Activated T-cell treated with anti-CD3 and anti-CD28 coated beads, Interleukin-2, amount 50 U/mL, for 1 hour (primary cell): ENCODE data around the gene TLR6.

Source experiments
- DNase-seq: peaks from one replicate; pipeline ENCODE4 v3.0.0-alpha.2; 2020

Gene TLR6, protein sequence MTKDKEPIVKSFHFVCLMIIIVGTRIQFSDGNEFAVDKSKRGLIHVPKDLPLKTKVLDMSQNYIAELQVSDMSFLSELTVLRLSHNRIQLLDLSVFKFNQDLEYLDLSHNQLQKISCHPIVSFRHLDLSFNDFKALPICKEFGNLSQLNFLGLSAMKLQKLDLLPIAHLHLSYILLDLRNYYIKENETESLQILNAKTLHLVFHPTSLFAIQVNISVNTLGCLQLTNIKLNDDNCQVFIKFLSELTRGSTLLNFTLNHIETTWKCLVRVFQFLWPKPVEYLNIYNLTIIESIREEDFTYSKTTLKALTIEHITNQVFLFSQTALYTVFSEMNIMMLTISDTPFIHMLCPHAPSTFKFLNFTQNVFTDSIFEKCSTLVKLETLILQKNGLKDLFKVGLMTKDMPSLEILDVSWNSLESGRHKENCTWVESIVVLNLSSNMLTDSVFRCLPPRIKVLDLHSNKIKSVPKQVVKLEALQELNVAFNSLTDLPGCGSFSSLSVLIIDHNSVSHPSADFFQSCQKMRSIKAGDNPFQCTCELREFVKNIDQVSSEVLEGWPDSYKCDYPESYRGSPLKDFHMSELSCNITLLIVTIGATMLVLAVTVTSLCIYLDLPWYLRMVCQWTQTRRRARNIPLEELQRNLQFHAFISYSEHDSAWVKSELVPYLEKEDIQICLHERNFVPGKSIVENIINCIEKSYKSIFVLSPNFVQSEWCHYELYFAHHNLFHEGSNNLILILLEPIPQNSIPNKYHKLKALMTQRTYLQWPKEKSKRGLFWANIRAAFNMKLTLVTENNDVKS

DNA sequence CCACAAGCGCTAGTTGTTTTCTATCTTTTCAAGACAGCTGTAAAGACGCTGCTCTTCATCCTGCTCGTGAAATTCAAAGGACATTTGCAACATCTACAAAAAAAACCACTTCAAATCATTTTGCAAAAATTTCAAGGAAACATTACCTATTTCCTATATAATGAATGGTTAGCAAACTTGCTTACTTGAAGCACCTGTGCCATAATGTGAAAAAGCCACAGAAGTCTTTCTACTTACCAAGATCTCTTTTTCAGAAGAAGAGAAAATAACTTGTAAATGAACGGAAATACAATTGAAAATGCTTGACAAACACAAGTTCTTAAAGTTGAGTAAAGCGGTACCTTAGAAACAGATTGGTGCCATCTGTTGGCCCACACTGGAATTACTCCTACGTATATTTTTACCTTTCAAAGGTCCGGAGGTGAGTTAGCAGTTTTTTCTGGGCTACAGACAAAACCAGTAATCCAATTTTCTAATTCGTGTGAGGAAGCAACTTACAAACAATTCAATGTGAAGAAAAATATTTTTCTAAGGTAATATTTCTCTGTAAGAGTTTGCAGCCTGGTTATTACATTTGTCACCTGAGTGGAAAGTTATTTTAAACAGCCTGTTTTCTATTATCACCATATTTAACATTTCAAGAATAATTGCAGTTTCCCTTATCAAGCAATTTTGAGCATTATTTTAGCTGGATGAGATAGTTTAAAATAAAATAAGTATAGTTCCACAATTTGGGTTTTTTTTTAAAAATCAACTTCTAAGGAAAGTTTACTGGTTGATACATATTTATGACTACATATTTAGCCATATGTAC lies at the start of gene TLR6:
TLR6 (minus strand) TSS at position 294 of the 814 bp plus-strand sequence. CDS start 27,344 bp downstream, outside the sequence.
- no peak for DNase-seq

GRCh38 chr4:38905652-38906385 lies 49.2 kb upstream of the TLR6 start:
- no peak for DNase-seq

DNA sequence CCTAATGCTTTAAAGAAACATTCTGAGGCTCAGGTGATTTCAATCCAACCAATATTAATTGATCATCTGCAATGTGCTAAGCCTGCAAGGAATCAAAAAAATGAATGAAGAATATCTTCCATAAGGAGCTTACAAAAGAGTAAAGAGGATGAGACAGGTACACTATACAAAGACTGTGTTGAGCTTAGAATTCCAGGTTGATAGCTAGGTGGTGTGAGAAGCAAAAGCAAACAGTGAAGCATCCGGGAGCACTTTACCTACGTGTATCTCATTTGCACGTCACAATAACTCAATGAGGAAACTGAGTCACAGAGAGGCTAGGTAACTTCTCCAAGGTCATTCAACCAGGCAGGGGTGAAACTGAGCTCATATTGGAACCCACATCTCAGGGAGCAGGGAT lies 48.1 kb upstream of the TLR6 start:
- no peak for DNase-seq

DNA sequence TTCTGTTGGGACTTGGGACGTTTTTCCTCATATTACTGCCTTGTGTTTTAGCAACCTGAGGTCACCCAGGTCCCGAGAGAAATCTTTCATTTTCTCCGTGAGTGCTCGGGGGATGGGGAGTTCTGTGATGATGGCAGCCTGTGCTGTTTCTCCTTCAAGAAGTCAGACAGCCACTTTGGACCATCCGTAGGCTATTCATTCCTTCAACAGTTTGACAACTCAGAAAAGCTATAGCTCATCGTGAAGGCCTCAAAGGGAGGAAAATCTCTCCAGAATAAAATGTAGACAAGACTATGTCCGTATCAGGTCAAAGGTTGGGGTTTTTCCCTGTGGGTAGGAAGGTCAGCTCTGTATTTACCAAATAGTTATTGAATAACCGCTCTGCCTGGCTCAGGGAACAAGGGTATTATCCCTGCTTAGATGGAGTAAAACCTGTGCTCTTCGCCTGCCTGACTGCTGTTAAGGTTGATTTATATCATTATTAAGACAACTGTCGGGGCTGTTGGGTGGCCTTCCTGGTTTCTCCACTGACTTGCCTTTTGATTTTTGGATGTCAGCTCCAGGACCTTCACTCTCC lies 47.6 kb upstream of the TLR6 start:
- DNase-seq: no peak

DNA sequence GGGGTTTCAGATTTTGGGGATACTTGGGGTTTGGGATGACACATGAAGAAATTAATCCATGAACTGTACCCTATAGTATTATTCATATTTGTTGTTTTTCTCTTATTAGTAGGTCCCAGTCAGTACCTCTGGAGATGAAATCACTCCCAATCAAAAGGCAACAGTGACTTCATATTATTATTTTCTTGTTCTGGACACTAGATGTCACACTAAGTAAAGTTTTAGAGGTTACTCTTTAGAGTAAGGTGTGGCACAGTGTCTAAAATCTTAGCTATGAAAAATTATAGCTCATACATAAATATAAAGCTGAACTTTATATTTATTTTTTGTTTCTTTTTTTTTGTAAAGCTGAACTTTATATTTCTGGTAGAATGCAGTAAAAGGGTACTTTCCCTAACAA lies 46.1 kb upstream of the TLR6 start:
- no peak for DNase-seq

DNA sequence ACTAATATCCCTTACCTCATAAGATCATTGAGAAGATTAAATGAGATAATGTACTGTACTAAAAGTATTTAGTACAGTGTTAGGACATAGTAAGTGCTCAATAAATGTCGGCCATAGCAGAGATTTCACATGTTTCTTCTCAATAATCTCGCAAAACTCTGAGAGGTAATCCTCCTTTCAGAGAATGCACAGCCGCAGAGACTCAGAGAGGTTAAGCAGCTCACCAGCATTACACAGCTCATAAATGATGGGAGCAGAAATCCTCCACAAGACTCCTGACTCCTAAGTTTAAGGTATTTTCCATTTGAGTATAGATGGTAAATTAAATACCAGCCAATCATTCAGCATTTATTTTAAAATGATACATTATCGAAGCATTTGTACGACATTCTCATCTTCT lies 45.6 kb upstream of the TLR6 start:
- no peak for DNase-seq

DNA sequence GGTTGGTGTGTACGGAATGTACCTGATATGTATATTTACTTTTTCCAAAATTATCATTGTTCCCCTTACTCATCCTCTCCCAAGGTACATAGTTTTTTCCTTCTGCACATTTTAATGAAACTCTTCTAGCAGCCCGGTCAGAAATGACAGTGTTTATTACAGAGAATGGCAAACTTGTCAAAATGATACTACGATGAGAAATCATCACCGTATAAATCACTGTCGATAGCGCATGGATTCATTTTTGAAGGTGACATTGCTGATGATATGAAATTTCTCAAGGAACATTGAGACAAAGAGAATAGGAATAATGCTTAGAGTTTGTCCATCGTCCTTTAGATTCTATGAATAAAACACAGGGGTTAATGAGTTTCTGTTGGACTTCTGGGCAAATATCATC lies 41.6 kb upstream of the TLR6 start:
- DNase-seq: no peak

- DNase-seq: no peak
Observed at GRCh38 chr4:38896940-38897339, 40.3 kb upstream of the TLR6 start.

GRCh38 chr4:38894322-38894982 lies 37.8 kb upstream of the TLR6 start:
- DNase-seq: no peak

DNA sequence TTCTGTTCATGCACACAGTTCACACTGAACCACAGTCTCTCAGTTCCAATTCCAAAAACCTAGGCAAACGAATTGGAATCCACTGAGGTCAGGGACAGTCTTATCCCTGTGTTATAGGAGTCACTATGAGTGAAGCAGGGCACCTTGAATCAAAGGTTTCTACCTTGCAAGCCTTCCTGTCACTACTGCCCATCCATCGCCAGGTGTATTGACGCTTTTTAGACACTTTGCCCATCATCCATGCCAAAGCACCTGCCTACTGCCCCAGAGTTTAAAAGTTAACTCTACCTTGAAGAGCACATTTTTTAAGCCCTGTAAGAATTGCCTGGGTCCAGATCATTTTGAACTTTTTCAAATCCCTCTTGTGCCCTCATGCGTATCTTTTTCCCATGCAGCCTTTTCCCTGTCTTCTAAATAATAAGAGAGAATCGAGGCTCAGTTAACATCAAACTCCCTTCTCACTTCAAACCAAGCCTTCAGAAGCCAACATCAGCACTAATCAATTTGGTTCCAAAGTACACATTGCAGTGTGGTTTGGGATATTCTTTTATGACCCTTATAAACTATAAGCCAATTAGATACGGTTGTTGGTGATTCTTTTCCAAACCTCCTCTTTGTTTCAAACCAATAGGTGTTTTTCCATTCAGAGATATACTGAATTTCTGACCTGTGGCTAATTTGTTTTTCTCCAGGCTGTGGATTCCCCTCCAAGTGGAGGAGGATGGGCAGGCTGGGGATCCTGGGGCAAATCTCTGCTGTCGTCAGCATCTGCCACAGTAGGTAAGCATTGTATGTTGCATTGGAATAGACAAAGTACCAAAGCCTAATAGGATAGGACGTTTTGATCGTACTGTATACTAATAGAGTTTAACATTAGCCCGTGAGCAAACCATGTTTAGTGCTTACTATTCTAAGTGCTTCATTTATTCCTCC lies 34.7 kb upstream of the TLR6 start:
- DNase-seq: no peak

DNA sequence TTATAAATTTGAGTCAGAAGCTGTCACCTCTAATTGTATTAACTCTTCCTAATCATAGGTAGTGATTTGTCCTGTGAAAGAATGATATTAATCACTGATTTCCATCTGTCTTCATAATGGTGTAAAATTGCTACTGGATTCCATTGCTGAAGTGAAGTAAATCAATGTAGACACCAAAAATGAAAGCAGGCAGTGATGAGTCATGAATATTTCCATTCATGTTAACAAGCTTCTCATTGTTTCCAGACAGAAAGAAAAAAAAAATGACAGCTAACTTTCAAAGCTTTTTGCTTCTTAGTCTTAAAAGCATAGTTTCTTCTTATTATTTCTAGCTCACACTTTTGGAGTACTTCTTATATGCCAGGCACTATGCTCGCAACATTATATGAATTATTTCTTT lies 32.5 kb upstream of the TLR6 start:
- no peak for DNase-seq

DNA sequence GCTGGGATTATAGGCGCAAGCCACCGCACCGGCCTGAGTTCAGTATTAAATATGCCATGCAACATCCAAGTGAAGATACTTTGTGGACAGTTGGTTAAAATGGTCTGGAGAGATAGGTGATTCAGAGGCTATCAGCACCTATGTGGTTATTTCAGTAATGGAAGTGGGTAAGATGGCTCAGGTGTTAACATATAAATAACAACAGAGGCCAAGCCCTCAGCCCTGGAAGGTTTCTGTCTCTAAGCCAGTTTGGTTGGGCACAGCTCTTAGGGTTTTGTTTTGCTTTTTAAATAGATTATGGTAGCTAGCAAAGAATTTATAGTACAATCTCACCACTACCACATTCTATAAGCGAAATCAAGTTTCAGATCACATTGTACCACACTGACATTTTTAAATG lies 27.6 kb upstream of the TLR6 start:
- no peak for DNase-seq

DNA sequence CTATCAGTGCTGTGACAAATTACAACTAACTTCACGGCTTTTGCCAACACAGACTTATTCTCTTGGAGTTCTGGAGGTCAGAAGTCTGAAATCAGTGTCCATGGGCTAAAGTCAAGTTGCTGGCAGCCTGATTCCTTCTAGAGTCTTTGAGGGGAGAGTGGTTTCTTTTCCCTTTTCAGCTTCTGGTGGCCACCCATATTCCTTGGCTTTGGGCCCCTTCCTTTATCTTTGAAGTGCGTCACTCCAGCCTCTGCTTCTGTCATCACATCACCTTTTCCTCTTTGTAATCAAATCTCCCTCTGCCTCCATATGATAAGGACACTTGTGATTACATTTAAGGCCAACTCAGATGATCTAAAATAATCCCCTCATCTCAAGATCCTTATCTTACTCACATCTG lies 20.0 kb upstream of the TLR6 start:
- no peak for DNase-seq

DNA sequence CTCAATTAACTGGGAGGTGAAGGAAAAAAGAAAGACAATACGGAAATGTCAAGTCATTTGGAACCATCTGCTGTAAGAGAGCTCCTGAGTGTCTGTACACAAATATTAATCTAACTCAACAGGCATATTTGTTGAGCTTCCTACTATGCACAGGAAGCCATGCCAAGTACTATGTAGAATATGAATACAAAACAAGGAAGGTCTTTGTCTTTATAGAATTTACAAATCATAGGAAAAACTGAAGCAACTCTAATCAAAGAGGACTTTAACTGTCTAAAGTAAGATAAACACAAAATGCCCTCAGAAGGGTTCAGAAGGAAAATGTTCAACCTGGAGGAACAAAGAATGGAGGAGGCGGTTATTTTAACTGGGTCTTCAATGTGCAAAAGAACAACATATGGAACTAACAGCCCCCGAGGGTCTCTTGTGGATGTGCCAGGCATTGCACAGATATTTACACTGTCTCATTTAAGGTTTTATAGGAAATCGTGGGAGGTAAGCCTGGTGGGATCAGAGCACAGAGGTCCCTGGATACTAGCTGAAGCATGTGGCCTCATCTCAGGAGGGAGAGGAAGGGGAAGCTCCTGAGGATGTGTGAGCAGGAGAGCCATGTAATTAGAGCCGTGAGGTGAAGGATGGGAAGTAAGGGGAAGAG lies 16.8 kb upstream of the TLR6 start:
- no peak for DNase-seq

GRCh38 chr4:38872620-38873019 lies 16.0 kb upstream of the TLR6 start:
- no peak for DNase-seq

GRCh38 chr4:38871593-38871992 lies 15.0 kb upstream of the TLR6 start:
- DNase-seq: no peak

- DNase-seq: no peak
Observed at GRCh38 chr4:38870098-38870808, 13.6 kb upstream of the TLR6 start.

GRCh38 chr4:38869511-38869910 lies 12.9 kb upstream of the TLR6 start:
- DNase-seq: no peak
